GM21381 (cell line): Measurements from ENCODE around the gene ADH1A.
"Not testable (repeated sequence)": the region's sequence is repeated elsewhere in the genome, so short reads cannot be mapped to it uniquely, and the experiment has no call there.

Experiments
- ATAC-seq: cut with Tn5 transposase; IDR thresholded peaks from one replicate; pipeline ENCODE4 v1.9.1; 2021; ENCODE audit warnings: mild to moderate bottlenecking, moderate library complexity; ENCODE audit not compliant: unreplicated experiment

ADH1A gene

DNA sequence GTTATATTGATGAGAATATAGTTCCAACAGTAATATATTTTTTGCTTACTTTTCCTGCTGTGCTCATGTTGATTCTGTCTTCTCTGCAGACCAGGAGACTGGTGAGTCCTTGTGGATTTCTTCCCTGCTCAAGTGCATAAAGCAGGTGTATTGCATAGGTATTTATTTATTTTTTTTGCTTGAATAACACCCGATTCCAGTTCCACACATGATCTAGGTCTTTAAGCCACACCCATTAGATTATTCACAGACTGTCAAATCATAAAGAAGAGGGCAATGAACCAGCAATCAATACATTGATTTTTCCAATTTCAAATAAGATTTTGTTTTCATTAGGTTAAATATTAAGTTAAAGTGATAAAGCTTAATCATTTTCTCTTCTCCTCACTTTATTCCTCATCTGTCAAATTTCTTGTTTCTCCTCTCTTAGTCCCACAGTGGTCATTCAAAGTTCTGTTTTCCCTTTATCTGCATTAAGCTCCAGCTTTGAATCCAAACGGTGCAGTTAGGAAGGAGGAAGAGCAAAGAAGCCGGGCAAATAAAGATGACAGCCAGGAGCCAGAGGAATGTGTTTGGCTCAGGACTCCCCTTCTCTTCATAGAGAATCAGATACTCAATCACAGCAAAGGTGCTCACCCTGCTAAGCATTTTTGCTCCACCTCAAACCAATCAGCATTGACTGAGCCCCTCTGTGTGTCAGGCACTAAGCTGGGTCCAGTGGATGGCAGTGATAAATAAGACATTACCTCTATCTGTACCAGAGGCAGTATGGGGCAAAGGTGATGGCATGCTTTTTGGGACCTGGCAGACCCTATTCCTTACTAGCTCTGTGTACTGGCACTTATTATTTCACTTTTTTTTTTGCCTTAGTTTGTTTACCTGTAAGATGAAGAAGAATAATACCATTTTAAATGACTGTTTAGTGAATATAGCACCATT, at the start of gene ADH1A:
Gene ADH1A, minus strand, starts transcription at position 138 of the 939 bp plus-strand sequence. Its CDS starts 71 bp downstream, at position 67.
- no peak for ATAC-seq

DNA sequence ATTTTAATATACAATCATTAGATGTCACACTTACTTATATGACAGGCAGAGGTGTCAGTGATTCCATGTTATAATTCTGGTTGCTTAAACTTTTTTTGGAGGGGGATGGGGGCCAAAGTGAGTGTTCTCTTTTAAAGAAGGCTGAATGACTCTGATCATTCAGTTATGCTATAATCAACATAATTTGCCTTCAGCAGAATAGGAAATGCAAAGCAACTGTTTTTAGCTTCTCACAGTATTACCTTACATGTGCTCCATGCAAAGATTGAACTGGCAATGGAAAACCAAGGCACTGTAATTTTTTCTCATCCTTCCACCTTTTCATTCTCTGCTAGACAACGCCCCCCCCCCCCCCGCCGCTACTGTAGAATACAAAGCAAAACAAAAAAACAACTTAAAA, 48.4 kb upstream of the ADH1A start:
- no peak for ATAC-seq

DNA sequence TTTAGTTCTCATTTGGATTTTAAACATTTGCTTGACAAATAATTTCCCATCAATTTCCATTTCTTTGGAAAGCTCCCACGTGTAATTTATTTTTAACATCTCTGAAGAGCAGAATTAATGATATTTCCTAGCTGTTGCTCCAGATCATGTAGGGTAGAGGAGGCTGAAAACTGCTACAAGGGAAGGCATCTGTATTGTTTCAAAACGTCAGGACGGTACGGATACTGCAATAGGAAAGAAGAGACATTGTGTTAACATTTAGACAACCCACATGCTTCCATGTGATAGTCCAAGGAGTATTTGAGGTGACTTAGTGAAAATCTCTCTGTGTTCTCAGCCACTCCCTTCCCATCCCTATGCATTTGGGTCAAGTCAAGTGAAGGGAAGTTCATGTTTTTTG, 45.8 kb upstream of the ADH1A start:
- no peak for ATAC-seq

DNA sequence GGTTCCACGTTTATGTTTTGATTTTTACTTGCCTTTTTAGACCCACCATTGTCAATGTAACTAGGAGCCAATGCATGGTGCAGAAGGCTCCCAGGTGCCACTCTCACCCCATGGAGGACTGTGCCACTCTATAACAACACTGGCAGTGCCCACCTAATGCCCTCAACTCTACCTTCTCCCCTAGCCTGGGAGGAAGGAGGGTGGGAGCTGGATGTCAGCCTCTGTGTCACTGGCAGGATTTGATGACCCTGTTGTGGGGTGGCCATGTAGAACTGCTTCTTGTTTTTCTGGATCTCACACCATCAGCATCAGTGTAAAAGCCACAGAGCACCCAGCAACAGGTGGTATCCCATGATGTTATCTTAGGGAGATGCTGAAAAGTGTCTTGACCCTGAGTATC, 44.1 kb upstream of the ADH1A start:
- ATAC-seq, result no peak

DNA sequence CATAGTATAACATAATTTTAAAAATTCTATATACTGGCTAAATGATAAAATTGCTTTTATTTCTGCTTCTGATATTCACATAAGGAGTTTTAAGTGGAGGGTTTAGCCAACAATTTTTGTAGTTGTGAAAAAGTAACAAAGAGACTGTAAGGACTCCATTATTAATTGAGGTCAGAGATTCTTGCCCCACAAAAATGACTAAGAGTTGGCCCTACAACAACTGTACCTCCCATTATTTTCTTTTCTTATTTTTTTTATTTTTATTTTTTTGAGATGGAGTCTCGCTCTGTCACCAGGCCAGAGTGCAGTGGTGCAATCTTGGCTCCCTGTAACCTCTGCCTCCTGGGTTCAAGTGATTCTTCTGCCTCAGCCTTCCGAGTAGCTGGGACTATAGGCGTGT, 39.9 kb upstream of the ADH1A start:
- no peak for ATAC-seq

DNA sequence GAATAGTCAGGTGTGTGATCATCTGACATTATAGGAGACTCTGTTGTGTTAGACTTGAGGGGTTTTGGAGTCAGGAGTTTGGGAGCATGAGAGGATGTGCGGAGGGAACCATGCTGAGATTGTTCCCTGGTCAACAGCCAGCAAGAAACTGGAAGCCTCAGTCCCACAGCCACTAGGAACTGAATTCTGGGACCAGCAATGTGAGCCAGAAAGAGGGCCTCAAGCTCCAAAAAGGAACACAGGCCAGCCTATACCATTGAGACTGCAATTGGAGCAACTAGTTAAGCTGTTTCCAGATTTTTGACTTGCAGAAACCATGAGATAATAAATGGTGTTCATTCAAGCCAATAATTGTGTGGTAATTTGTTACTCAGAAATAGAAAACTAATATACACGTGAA, 39.1 kb upstream of the ADH1A start:
- ATAC-seq, result no peak

DNA sequence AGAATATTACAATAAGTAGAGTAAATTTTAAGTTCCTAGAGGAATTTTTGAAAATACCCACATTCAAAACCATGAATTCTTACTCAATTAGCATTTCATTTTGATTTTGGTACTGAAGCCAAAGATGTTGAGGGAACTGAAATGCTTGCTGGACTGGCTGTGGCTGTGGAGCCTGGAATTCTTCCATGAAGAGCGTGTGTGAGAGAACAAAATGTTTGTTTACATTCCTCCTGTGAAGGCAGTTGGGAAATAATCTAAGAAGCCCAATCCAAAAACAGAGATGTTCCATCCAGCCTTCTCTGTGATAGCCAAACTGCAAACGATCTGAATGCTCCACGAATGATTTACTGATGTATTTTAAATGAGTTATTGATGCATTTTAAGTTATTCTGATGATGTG, 34.2 kb upstream of the ADH1A start:
- no peak for ATAC-seq

DNA sequence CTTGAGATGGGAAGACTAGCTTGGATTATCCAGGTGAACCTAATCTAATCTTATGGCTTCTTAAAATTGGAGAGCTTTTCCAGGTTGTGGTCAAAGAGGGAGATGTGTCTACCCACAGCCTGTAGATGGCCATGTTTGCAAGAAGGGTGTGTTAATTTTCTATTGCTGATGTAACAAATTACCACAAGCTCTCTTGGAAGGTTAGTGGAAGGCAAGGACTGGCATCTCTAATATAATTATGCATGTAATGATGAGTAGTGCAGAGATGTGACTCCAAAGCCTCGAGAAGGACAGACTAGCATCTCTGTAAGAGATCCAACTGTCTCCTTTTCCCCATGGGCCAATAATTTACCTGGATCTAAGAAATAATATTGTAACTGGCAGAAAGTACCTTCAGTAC, 33.6 kb upstream of the ADH1A start:
- no peak for ATAC-seq

DNA sequence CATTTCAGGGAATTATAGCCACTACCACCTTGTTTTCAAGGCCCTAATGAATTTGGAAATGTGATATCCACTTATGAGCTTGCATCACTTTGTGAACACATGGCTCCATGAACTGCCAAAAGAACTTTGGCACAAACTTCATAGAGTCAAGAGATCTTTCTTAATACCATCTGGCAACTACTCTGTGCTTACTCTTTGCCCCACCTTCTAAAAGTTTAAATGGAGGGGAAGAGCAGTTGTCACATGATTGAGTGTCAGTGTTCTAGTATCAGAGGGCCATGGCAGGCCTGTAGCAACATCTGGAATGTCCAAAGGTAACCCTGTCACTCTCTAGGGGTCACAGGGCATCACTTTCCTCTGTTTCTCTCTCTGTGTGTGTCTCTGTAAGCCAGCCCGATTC, 33.0 kb upstream of the ADH1A start:
- ATAC-seq, result no peak

DNA sequence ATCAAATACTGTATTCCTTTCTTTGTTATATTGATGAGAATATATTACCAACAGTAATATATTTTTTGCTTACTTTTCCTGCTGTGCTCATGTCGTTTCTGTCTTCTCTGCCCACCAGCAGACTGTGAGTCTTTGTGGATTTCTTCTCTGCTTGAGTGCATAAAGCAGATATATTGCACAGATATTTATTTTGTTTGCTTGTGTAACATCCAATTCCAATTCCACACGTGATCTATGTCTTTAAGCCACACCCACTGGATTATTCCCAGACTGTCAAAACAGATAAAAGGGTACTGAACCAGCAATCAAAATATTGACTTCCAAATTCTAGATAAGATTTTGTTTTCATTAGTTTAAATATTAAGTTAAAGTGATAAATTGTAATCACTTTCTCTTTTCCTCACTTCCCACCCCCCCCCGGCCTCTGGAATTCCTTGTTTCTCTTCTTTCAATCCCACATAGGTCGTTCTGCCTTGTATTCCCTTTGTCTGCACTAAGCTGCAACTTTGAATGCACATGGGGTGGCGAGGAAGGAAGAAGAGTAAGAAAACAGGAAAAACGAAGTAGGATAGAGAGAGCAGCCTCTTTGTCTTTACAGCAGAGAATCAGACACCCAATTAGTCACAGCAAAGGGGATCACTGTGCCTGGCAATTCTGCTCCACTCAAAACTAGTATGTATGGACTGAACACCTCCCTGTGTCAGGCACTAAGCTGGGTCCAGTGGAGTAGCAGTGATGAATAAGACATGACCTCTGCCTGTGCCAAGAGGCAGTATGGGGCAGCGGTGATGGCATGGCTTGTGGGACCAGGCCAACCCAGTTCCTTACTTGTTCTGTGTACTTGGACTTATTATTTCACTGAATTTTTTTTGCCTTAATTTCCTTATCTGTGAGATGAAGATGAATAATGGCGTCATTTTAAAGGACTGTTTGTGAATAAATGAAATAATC, 30.7 kb upstream of the ADH1A start, which contains the start of gene ADH1B:
Gene ADH1B, minus strand, starts transcription at position 161 of the 951 bp plus-strand sequence. Its CDS starts 70 bp downstream, at position 91.
- no peak for ATAC-seq

DNA sequence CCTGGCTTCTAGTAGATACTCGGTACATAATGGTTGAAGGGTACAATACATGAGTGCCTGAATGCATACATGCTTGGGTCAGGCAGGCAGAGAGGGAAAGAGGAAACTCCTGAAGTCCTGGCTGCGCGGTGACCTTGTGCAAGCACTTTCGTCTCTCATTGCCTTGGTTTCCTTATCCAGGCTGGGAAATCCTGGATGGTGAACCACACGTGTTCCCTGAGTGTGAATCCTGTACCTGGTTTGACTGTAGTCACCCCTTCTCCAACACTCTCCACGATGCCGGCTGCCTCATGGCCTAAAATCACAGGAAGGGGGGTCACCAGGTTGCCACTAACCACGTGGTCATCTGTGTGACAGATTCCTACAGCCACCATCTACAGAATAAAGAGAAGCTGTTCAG, 27.0 kb upstream of the ADH1A start:
- ATAC-seq, result not testable (repeated sequence)

DNA sequence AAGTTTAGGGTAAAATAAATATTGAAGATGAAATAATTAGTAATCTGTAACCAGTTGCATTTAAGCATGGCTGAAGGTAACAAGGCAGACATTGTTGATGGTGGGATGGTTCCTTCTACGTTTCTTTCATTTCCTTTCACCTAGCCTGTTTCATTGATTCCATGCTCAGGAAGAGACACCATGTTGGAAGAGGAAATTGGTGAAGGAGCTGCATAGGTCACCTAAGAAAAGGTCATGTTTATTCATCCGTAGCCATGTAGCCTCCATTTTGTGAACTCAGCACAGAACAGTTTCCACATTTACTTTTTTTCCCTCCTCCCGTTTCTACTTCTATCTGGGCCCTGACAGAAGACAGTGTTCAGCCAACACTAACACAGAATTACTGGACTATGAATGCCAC, 26.6 kb upstream of the ADH1A start:
- ATAC-seq, result no peak

DNA sequence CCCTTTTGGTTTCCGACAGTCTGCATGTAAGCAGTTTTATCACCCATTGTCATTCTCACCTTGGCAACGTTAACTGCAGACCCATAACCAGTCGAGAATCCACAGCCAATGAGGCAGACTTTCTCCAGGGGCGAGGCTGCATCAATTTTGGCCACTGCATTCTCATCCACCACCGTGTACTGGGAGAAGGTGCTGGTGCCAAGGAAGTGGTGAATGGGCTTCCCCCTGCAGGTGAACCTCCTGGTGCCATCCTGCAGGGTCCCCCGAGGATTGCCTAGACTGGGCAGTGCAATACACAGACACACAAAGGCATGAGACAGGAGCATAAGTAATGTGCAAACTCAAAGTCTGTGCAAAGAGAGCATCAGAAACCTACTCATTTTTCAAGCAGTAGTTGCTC, 25.1 kb upstream of the ADH1A start:
- no peak for ATAC-seq

DNA sequence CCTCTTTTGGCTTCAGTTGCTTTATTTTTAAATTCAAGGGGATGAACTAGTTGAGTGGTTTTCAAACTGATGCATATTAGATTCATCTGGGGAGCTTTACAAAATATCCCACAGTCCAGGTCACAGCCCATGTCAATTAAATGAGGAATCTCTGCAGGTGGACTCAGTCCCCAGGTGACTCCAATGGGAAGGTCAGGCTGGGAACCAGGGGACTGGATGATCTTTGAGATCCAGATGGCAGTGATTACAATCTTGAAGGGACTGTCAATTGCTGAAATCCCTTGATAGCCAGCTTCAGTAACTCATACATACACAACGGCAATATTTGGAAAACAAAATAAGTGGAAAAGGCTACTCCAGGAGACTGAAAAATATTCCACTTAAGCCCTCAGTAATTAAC, 23.4 kb upstream of the ADH1A start:
- no peak for ATAC-seq

DNA sequence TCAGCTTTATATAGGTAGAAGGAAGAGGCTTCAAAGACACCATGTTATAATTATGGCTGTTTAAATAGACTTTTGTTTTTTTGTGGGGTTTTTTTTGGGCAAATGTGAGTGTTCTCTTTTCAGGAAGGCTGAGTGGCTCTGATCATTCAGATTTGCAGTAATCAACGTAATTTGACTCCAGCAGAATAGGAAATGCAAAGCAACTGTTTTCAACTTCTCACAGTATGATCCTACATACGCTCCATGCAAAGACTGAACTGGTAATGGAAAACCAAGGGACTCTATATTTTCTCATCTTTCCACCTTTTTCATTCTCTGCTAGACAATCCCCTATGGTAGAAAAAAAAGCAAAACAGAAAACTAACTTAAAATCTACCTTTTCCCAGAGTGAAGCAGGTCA, 19.6 kb upstream of the ADH1A start:
- no peak for ATAC-seq

DNA sequence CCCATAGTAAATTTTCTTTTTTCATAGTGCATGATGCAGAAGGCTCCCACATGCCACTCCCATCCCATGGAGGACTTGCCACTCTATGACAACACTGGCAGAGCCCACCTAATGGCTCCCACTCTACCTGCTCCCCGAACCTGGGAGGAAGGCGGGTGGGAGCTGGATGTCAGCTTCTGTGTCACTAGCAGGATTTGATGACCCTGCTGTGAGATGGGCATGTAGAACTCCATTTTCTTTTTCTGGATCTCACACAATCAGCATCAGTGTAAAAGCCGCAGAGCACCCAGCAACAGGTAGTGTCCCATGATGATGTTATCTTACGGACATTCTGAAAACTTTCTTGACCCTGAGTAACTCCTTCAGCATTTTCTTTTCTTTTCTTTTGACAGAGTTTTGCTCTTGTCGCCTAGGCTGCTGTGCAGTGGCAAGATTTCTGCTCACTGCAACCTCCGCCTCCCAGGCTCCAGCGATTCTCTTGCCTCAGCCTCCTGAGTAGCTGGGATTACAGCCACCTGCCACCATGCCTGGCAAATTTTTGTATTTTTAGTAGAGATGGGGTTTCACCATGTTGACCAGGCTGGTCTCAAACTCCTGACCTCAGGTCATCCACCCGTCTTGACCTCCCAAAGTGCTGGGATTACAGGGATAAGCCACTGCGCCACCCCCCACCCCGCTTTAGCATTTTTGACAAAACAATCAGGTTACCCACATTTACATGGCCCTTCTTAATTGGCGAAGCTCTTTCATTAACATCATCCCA, 15.0 kb upstream of the ADH1A start:
- no peak for ATAC-seq

DNA sequence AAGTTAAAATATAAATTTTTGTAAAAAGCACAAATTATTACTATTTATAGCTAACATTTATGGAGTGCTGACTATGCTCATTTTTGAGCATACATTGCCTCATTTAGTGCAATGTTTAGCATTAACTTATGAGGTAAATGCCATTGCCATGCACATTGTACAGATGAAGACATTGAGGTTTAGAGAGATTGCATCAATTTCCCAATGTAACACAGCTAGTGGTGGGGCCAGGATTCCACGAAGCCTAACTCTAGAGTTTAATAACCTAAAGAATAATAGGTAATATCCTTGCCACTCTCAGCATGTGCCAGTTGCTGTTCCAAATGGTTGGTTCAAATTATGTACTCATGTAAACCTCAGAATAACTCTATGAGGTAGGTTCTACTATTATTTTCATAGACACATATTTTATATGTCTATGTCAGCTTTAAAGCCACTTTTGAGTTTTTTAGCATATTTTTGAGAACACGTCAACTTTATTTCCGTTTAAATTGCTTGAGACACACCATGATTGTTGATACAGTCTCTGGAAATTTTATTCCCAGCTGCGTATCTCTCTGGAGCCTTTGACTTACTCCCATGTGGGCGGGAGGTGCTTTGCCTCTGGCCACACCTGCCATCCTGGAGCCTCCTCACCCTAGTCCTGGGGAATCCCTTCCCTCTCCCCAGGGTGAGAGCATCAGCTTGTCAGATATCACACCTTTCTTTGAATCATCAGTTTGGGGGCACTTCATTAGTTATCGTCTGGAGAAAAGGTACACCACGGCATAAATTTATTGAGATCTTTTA, 10.8 kb upstream of the ADH1A start:
- ATAC-seq, result no peak

DNA sequence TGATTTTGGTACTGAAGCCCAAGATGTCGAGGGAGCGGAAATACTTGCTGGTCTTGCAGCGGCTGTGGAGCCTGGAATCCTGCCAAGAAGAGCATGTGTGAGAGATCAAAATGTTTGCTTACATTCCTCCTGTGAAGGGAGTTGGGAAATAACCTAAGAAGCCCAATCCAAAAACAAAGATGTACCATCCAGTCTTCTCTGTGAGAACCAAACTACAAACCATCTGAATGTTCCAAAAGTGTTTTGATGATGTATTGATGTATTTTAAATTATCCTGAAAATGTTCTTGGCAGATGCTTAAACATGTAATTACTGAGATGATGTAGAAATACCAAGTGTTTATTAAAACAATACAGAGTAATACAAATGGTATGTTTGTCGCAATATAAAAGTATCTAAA, 10.1 kb upstream of the ADH1A start:
- no peak for ATAC-seq

DNA sequence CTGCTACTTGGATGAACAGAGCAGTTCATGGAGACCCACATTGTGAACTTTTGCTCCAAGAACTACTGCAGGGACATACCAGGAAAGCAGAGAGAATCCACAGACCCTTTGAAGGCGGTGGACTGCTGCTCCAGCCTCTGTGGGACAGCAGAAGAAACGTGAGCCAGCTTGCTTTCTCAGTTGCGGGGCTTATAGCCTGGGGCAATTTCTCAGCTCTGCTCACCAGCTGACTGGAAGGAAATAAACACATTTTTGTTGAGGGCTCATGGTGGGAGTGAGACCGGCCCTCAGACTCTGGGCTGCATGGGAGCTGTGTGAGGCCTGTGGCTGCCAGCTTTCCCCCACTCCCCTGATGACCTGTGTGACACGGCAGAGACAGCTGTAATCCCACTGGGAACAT, 2.6 kb upstream of the ADH1A start:
- ATAC-seq, result no peak

DNA sequence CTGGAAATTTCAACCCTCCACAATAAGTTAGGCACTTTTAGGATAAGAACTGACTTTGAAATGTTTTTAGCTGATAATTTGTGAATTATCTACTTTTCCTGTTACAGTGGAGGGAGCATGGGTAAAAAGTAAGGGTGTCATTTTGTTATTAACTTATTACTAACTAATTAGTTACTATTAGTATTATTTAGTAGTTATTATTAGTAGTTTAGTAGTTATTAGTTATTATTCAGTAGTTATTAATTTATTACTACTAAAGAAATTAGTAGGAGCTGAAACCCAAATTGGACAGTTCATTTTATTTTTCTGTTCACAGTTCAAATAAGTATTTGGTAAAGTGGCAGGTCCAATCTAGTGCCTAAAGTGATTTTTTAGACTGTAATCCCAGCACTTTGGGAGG, 5.4 kb downstream of the ADH1A start:
- ATAC-seq, result no peak
